Measurements from ENCODE around the gene OR5AU1. TPM values are rescaled to one million over a fixed set of nuclear protein-coding genes. Genes with fewer than 3 reads are reported as not detected.
"Not testable (repeated sequence)": the region's sequence is repeated elsewhere in the genome, so short reads cannot be mapped to it uniquely, and the experiment has no call there.

OR5AU1 gene
- polyA plus RNA-seq, 1 donor from 2014 or later, result not detected

- no peaks in the 10 kb centered on the region for H3K9me3 ChIP-seq (ENCODE audit: low read length)
- H3K79me2 ChIP-seq (replicated peaks; ENCODE audit: insufficient read depth, low read length), result no peaks in the 10 kb centered on the region
- H3K27ac ChIP-seq (ENCODE audit: low read length), result no peak overlapping the region
- TF ChIP-seq MXI1 (conservative IDR thresholded peaks at IDR 0.05; ENCODE audit: poor library complexity, severe bottlenecking), result no peak
- TF ChIP-seq EP300 (conservative IDR thresholded peaks at IDR 0.05; ENCODE audit: poor library complexity, severe bottlenecking), result no peak
- TF ChIP-seq POLR2AphosphoS5 (IDR thresholded peaks at IDR 0.05), result no peak
- no peak for TF ChIP-seq RAD21 (conservative IDR thresholded peaks at IDR 0.05)
- TF ChIP-seq TAF1 (IDR thresholded peaks at IDR 0.05; ENCODE audit: low read depth), result no peak
- TF ChIP-seq, protein P1, sequence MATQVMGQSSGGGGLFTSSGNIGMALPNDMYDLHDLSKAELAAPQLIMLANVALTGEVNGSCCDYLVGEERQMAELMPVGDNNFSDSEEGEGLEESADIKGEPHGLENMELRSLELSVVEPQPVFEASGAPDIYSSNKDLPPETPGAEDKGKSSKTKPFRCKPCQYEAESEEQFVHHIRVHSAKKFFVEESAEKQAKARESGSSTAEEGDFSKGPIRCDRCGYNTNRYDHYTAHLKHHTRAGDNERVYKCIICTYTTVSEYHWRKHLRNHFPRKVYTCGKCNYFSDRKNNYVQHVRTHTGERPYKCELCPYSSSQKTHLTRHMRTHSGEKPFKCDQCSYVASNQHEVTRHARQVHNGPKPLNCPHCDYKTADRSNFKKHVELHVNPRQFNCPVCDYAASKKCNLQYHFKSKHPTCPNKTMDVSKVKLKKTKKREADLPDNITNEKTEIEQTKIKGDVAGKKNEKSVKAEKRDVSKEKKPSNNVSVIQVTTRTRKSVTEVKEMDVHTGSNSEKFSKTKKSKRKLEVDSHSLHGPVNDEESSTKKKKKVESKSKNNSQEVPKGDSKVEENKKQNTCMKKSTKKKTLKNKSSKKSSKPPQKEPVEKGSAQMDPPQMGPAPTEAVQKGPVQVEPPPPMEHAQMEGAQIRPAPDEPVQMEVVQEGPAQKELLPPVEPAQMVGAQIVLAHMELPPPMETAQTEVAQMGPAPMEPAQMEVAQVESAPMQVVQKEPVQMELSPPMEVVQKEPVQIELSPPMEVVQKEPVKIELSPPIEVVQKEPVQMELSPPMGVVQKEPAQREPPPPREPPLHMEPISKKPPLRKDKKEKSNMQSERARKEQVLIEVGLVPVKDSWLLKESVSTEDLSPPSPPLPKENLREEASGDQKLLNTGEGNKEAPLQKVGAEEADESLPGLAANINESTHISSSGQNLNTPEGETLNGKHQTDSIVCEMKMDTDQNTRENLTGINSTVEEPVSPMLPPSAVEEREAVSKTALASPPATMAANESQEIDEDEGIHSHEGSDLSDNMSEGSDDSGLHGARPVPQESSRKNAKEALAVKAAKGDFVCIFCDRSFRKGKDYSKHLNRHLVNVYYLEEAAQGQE (IDR thresholded peaks at IDR 0.05; ENCODE audit: borderline replicate concordance), result no peak
- TF ChIP-seq SMC3 (conservative IDR thresholded peaks at IDR 0.05; ENCODE audit: poor library complexity), result no peak
- no peak for TF ChIP-seq EZH2 (IDR thresholded peaks at IDR 0.05; ENCODE audit: borderline replicate concordance, insufficient read depth, low read length, poor library complexity, severe bottlenecking)
- no peak for TF ChIP-seq CTCF (IDR thresholded peaks at IDR 0.05; ENCODE audit: poor library complexity, severe bottlenecking)
- no peak overlapping the region for H2AFZ ChIP-seq (ENCODE audit: low read depth, low read length)
- no peaks in the 10 kb centered on the region for H3K36me3 ChIP-seq (ENCODE audit: insufficient read depth, low read length)
- H4K20me1 ChIP-seq (ENCODE audit: insufficient read depth), result no peaks in the 10 kb centered on the region
- no peak overlapping the region for H3K4me2 ChIP-seq (ENCODE audit: low read length)
- no peak overlapping the region for H3K4me3 ChIP-seq (ENCODE audit: low read length)
- H3K9ac ChIP-seq (ENCODE audit: low read length), result no peak overlapping the region
- no peaks in the 10 kb centered on the region for H3F3A ChIP-seq (ENCODE audit: insufficient read depth, low read length, poor library complexity, severe bottlenecking)
- H3K27me3 ChIP-seq (ENCODE audit: insufficient read depth, low read depth, low read length), result no peaks in the 10 kb centered on the region
- H3K9me2 ChIP-seq (ENCODE audit: insufficient read depth, low read length), result no peaks in the 10 kb centered on the region
Measured at GRCh38 chr14:21160061-21160610, 4.3 kb upstream of the OR5AU1 start.

DNA sequence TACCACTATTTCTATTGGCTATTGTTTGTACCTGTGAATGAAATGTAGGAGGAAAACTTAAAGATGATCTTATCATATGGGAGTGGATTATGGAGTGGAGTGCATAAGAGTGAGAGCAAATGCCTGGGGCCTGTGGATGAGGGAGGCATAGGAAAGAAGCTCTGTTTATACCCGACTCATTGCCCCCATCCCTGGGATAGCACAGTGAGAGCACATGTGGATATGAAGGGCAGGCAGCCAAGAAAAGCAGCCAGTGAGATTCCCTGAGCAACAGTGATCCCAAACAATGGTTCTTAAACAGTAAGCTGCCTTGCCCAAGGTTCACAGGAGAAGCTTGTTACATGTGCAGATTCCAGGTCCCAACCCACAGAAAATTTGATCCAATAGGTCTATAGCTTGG lies 2.3 kb upstream of the OR5AU1 start:
- H3K9me3 ChIP-seq (ENCODE audit: low read length); H3K9me2 ChIP-seq (ENCODE audit: insufficient read depth, low read length); H4K20me1 ChIP-seq (ENCODE audit: insufficient read depth); H3F3A ChIP-seq (ENCODE audit: insufficient read depth, low read length, poor library complexity, severe bottlenecking); H3K79me2 ChIP-seq (replicated peaks; ENCODE audit: insufficient read depth, low read length); H3K9ac ChIP-seq (ENCODE audit: low read length); H3K36me3 ChIP-seq (ENCODE audit: insufficient read depth, low read length); H2AFZ ChIP-seq (ENCODE audit: low read depth, low read length); H3K4me3 ChIP-seq (ENCODE audit: low read length); H3K27me3 ChIP-seq (ENCODE audit: insufficient read depth, low read depth, low read length); H3K27ac ChIP-seq (ENCODE audit: low read length); H3K4me2 ChIP-seq (ENCODE audit: low read length): not testable (repeated sequence)

Measured in neural cell (in vitro differentiated cells).